SK-N-SH (cell line): ENCODE data around the gene SPEF2.

Experiments
- EZH2phosphoT487 ChIP-seq: fragments of 200-600 bp; sonication (generic); IDR thresholded peaks from 2 replicates; pipeline ENCODE4 v1.6.1; 2017; ENCODE audit warnings: low read depth, mixed run types, mild to moderate bottlenecking, antibody characterized with exemption, moderate library complexity, borderline replicate concordance
- FOXJ3 ChIP-seq: sonication (generic); formaldehyde crosslinking; IDR thresholded peaks from 2 replicates; pipeline ENCODE4 v1.5.1; 2020; ENCODE audit warnings: mild to moderate bottlenecking, missing genetic modification reagents
- MXI1 ChIP-seq: IDR thresholded peaks from 2 replicates; pipeline ENCODE4 v1.6.1; 2012; ENCODE audit warnings: mild to moderate bottlenecking, low read depth, low read length, improper control_type of control experiment
- SIN3A ChIP-seq: IDR thresholded peaks from 2 replicates; pipeline ENCODE4 v1.6.1; 2012; ENCODE audit warnings: low read depth, mild to moderate bottlenecking, low read length, moderate library complexity, borderline replicate concordance
- YY1 ChIP-seq: IDR thresholded peaks from 2 replicates; pipeline ENCODE4 v1.4.0; 2012; ENCODE audit warnings: low read depth, mild to moderate bottlenecking
- ZBTB33 ChIP-seq: IDR thresholded peaks from 2 replicates; pipeline ENCODE4 v1.4.0; 2012; ENCODE audit warnings: low read depth, borderline replicate concordance
- TF ChIP-seq, protein P1 (sequence below): IDR thresholded peaks from 2 replicates; pipeline ENCODE4; 2012
- TF ChIP-seq, protein P2 (sequence below): fragments of 200-600 bp; sonication (generic); IDR thresholded peaks from 2 replicates; pipeline ENCODE4 v1.6.1; 2017; ENCODE audit warnings: antibody characterized with exemption, mild to moderate bottlenecking, moderate library complexity

GRCh38 chr5:35789732-35790456 is 172.2 kb downstream of the SPEF2 start:
- TF ChIP-seq, protein P1, sequence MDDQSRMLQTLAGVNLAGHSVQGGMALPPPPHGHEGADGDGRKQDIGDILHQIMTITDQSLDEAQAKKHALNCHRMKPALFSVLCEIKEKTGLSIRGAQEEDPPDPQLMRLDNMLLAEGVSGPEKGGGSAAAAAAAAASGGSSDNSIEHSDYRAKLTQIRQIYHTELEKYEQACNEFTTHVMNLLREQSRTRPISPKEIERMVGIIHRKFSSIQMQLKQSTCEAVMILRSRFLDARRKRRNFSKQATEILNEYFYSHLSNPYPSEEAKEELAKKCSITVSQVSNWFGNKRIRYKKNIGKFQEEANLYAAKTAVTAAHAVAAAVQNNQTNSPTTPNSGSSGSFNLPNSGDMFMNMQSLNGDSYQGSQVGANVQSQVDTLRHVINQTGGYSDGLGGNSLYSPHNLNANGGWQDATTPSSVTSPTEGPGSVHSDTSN = no peak
- TF ChIP-seq MXI1 = no peak
- TF ChIP-seq, protein P2, sequence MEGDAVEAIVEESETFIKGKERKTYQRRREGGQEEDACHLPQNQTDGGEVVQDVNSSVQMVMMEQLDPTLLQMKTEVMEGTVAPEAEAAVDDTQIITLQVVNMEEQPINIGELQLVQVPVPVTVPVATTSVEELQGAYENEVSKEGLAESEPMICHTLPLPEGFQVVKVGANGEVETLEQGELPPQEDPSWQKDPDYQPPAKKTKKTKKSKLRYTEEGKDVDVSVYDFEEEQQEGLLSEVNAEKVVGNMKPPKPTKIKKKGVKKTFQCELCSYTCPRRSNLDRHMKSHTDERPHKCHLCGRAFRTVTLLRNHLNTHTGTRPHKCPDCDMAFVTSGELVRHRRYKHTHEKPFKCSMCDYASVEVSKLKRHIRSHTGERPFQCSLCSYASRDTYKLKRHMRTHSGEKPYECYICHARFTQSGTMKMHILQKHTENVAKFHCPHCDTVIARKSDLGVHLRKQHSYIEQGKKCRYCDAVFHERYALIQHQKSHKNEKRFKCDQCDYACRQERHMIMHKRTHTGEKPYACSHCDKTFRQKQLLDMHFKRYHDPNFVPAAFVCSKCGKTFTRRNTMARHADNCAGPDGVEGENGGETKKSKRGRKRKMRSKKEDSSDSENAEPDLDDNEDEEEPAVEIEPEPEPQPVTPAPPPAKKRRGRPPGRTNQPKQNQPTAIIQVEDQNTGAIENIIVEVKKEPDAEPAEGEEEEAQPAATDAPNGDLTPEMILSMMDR = no peak
- TF ChIP-seq ZBTB33 = no peak
- no peak for TF ChIP-seq YY1
- no peak for TF ChIP-seq SIN3A
- no peak for TF ChIP-seq FOXJ3 (CRISPR knock-in tag)
- TF ChIP-seq EZH2phosphoT487 = no peak
